ENCODE results near the gene MOBP. TPM values are rescaled to one million over a fixed set of nuclear protein-coding genes. Genes with fewer than 3 reads are reported as not detected.
A peak's percentile ranks its signal among the peaks of the same experiment; 100 is the strongest.

Gene MOBP
- total and polyA plus RNA-seq, 2 of the 4 experiments (the other 2 are of a cell fraction), result not detected

DNA sequence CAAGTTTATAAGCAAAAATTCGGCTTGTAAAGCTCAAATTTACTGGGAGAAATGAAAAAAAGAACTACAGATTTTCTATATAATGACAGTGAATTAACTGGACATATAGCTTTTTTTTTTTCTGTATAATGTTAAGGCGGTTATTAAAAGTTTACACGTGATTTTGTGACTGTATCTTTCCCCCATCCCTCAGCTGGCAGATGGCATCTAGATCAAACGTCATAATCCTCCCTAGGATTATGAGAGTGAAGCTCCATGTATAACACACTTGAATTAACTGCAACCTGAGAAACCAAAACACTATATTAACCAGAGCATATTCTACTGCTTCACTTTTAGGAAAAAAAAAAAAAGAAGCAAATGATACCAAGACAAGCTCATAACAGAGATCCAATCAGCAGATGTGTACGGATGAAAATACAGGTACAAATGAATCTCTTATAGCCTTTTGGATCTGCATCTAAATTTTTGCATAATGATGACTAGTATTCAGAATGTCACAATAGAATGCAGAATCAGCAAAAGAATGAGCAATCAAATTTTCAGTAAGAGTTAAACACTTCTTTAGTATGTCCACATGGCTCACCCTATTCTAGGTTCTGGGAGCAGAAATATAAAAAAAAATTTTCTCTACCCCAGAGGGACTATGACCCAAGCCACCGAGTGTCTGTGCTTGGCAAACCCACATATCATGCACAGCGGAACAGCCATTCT lies 12.4 kb downstream of the MOBP start:
- H3K23ac ChIP-seq (ENCODE audit: low read depth, low read length), result no peak overlapping the region
- no peaks in the 10 kb centered on the region for H3K9me1 ChIP-seq (ENCODE audit: insufficient read depth, low read length)
- no peaks in the 10 kb centered on the region for H4K20me1 ChIP-seq (ENCODE audit: insufficient read depth, low read length)
- no peaks in the 10 kb centered on the region for H3K79me1 ChIP-seq (ENCODE audit: low read depth in 1 of 2, low read length in 2 of 2)
- BruUV-seq (replicated peaks), result no TSS peak
- no peaks in the 10 kb centered on the region for H3K9me3 ChIP-seq (ENCODE audit: control insufficient read depth, insufficient read depth, low read length)
- H2AK5ac ChIP-seq (ENCODE audit: low read depth, low read length), result no peak overlapping the region
- H2BK5ac ChIP-seq (ENCODE audit: low read depth, low read length, poor library complexity, severe bottlenecking), result no peak overlapping the region
- H3K27ac ChIP-seq (ENCODE audit: insufficient read depth, low read length), result no peak overlapping the region
- H3K36me3 ChIP-seq (ENCODE audit: control insufficient read depth, insufficient read depth, low read length), result no peaks in the 10 kb centered on the region
- no peak overlapping the region for H3K4me2 ChIP-seq (ENCODE audit: low read depth, low read length)
- no peak for ATAC-seq (ENCODE audit: low read depth)
- no peak overlapping the region for H4K5ac ChIP-seq (ENCODE audit: low read depth, low read length)
- H3K14ac ChIP-seq (replicated peaks; ENCODE audit: low read depth, low read length), result no peak overlapping the region
- no peaks in the 10 kb centered on the region for H3K27me3 ChIP-seq (ENCODE audit: control insufficient read depth, insufficient read depth, low read length)
- POLR2A ChIA-PET (ENCODE audit: unreplicated experiment), result interaction anchor here (0.7 kb wide), 1 partner anchor 90 kb away, joined by 4 read pairs; no protein-coding TSS in a partner anchor
- H2BK120ac ChIP-seq (ENCODE audit: low read depth, low read length), result no peak overlapping the region
- intact Hi-C loops (cut with micrococcal nuclease) (no loop called here), in situ Hi-C loops (cut with MboI; ENCODE audit: low sequenced_read_pairs) (no loop called here), dilution Hi-C loops (cut with HindIII; ENCODE audit: low sequenced_read_pairs, unreplicated experiment) (no loop called here)
- no peak overlapping the region for H3K9ac ChIP-seq (ENCODE audit: low read depth, low read length)
- H3K4me1 ChIP-seq (ENCODE audit: control insufficient read depth, insufficient read depth, low read length), result no peaks in the 10 kb centered on the region
- TF ChIP-seq MAFK (IDR thresholded peaks at IDR 0.05; ENCODE audit: low read depth, low read length) (peak; percentile 45), CEBPB (IDR thresholded peaks at IDR 0.05; ENCODE audit: low read depth, low read length) (no peak)
- H4K8ac ChIP-seq (ENCODE audit: low read depth in 2 of 2, low read length in 2 of 2), result no peak overlapping the region
- DNase-seq, result no peak
- no peak overlapping the region for H3K4ac ChIP-seq (ENCODE audit: low read depth, low read length)
- no peak overlapping the region for H2AK9ac ChIP-seq (replicated peaks; ENCODE audit: low read depth, low read length, poor library complexity)
- no peak overlapping the region for H3K56ac ChIP-seq (ENCODE audit: extremely low read depth, insufficient read depth, low read length)
- H2BK20ac ChIP-seq (ENCODE audit: low read depth, low read length), result no peak overlapping the region
- H3K4me3 ChIP-seq (ENCODE audit: insufficient read depth, low read depth, low read length), result no peak overlapping the region
- H4K91ac ChIP-seq (ENCODE audit: insufficient read depth, low read depth, low read length), result no peak overlapping the region
- H3K18ac ChIP-seq (ENCODE audit: low read depth, low read length), result no peak overlapping the region
- H2BK15ac ChIP-seq (ENCODE audit: low read depth, low read length), result no peak overlapping the region
- no peak overlapping the region for H2AFZ ChIP-seq (replicated peaks; ENCODE audit: low read length, poor library complexity)
- WGBS, 2 experiments (ENCODE audit: extremely low coverage in 2 of 2, insufficient read length in 1 of 2), result 58% methylated on average over 2 of the region's 7 CpGs; no CpG with 5 or more reads in 1 of the 2 experiments
- CTCF ChIA-PET, result interaction anchor here (0.6 kb wide), 1 partner anchor 9 kb away, joined by 4 read pairs; no protein-coding TSS in a partner anchor
